Esophagus muscularis mucosa (tissue), 4 donors: ENCODE data around the gene GGT7. TPM values are rescaled to one million over a fixed set of nuclear protein-coding genes. Genes with fewer than 3 reads are reported as not detected.

Source experiments
- DNase-seq: peaks from one replicate; pipeline ENCODE4 v3.0.0-alpha.2; 2017; ENCODE audit errors: extremely low spot score
- H3K27ac ChIP-seq, 4 donors: fragments of 200-600 bp; sonication (generic); replicated peaks in 1 of 4; 1 replicate in 3 of 4; 2 replicates in 1 of 4; pipeline ENCODE4 v1.5.1; 2016 to 2019; ENCODE audit warnings: mild to moderate bottlenecking in 1 of 4
- H3K27me3 ChIP-seq, 4 donors: fragments of 200-600 bp; sonication (generic); one replicate each; pipeline versions ENCODE4 v1.5.1 to v1.6.0; 2016 to 2019
- H3K36me3 ChIP-seq, 4 donors: fragments of 200-600 bp; sonication (generic); one replicate each; pipeline ENCODE4 v1.5.1; 2016 to 2019
- H3K4me1 ChIP-seq, 4 donors: fragments of 200-600 bp; sonication (generic); one replicate each; pipeline ENCODE4 v1.5.1; 2016 to 2019
- H3K4me3 ChIP-seq, 4 donors: fragments of 200-600 bp; sonication (generic); 1 replicate in 2 of 4; 2 replicates in 2 of 4; pipeline ENCODE4 v1.5.1; 2016 to 2019; ENCODE audit warnings: mild to moderate bottlenecking in 4 of 4, moderate library complexity in 1 of 4
- H3K9me3 ChIP-seq, 4 donors: fragments of 200-600 bp; sonication (generic); 1 replicate in 3 of 4; 2 replicates in 1 of 4; pipeline ENCODE4 v1.5.1; 2016 to 2019
- CTCF ChIP-seq, 3 experiments: fragments of 200-600 bp in 2 of 3; fragments of 450-650 bp in 1 of 3; sonication (generic) in 2 of 3; IDR thresholded peaks; one replicate each; pipeline ENCODE4 v1.5.1; 2017 to 2019; ENCODE audit warnings: antibody characterized with exemption in 3 of 3, mild to moderate bottlenecking in 2 of 3, moderate library complexity in 1 of 3
- EP300 ChIP-seq: sonication (generic); formaldehyde crosslinking; IDR thresholded peaks from one replicate; pipeline ENCODE4 v1.6.1; 2017; ENCODE audit warnings: antibody characterized with exemption
- POLR2A ChIP-seq: fragments of 450-650 bp; IDR thresholded peaks from one replicate; pipeline ENCODE4 v1.6.1; 2017; ENCODE audit warnings: antibody characterized with exemption, moderate library complexity, mild to moderate bottlenecking, low read depth
- POLR2AphosphoS5 ChIP-seq, 2 donors: sonication (generic); formaldehyde crosslinking; IDR thresholded peaks; one replicate each; pipeline ENCODE4 v1.6.1; 2017; ENCODE audit warnings: antibody characterized with exemption in 2 of 2
- WGBS: methylation state at CpG from one replicate; pipeline ENCODE4 v1.1.5; 2018; 5-methylcytosine and 5-hydroxymethylcytosine counted together
- intact Hi-C: fragments of 100-400 bp; cut with DNase I; formaldehyde crosslinking; loops from one replicate; pipeline ENCODE4 v1.15.1; 2023
- total RNA-seq, 4 donors: library from RNA; depleted of rRNA; stranded (reverse); fragments of >200 nt; gene quantifications; one replicate each; pipeline versions ENCODE4 v1.1.0 to v1.2.1, GENCODE V29; 2016

Gene GGT7
- total RNA-seq, 4 donors from 2014 or later = 7.6 to 11.9 (median 9.4) TPM

DNA sequence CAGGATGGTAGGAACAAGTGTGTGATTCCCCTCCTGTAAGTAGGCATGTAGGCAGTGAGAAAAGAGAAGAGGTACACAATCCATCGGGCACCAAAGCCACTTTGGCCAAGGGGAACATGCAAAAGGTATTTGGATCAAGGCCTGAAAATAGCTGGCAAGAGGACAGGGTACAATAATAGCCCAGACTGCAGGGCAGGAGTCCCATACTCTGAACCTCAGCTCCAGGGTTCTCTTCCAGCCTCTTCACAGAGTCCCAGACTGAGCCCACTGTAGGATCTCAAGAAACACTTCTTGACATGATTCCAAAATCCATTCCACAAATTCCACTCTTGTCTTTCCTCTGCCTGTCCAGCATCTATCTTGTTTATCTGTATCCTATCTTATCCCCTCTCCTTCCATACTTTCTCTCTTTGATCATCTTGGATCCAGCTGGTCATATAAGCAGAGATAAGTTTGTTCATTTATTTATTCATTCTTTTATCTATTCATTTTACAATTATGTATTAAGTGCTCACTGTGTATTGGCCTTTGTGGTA is 23.5 kb upstream of the GGT7 start:
- Histone ChIP-seq H3K27me3 (no peaks in the 10 kb centered on the region), H3K27ac (no peak overlapping the region), H3K9me3 (no peaks in the 10 kb centered on the region), H3K36me3 (no peaks in the 10 kb centered on the region), H3K4me1 (peaks cover 21 to 36% (median 27%) of the 10 kb centered on the region in 4 donors), H3K4me3 (no peak overlapping the region)
- intact Hi-C loops = no loop called here
- no peak for TF ChIP-seq EP300
- no peak for TF ChIP-seq POLR2A
- TF ChIP-seq CTCF (IDR thresholded peaks at IDR 0.05) = no peak
- no peak for TF ChIP-seq POLR2AphosphoS5 (IDR thresholded peaks at IDR 0.05)
- DNase-seq = no peak
- 50% methylated on average over 1 of the region's 1 CpG for WGBS

- intact Hi-C loops = no loop called here
- no peaks in the 10 kb centered on the region for H3K9me3 ChIP-seq
- H3K4me3 ChIP-seq = no peak overlapping the region
- 74% methylated on average over 3 of the region's 3 CpGs for WGBS
- no peak for TF ChIP-seq EP300
- TF ChIP-seq CTCF (IDR thresholded peaks at IDR 0.05) = no peak
- TF ChIP-seq POLR2A = no peak
- no peak for TF ChIP-seq POLR2AphosphoS5 (IDR thresholded peaks at IDR 0.05)
- peaks cover 21 to 36% (median 29%) of the 10 kb centered on the region in 4 donors for H3K4me1 ChIP-seq
- DNase-seq = no peak
- H3K36me3 ChIP-seq = no peaks in the 10 kb centered on the region
- H3K27me3 ChIP-seq = no peaks in the 10 kb centered on the region
- H3K27ac ChIP-seq = no peak overlapping the region
These were observed 22.8 kb upstream of the GGT7 start for GRCh38 chr20:34895465-34895864.

DNA sequence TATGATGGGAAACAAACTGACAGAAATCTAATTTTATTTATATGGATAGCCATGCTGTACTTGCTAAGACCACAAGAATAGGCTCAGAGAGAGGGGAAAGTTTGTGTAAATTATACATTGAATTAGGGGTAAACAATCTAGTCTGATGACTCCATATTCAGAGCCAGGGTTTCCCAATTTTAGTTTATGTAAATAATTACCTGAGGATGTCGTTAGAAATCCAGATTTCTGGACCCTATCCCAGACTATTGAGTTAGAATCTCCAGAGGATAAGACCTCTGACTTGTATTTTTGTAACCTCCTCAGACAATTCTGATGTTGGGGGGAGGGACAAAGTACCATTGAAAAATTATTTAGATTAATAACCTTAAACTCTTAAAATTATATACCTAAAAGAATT is 22.1 kb upstream of the GGT7 start:
- no peak overlapping the region for H3K4me3 ChIP-seq
- H3K27ac ChIP-seq = no peak overlapping the region
- no peak for DNase-seq
- TF ChIP-seq POLR2A (no peak), EP300 (no peak), POLR2AphosphoS5 (IDR thresholded peaks at IDR 0.05) (no peak), CTCF (IDR thresholded peaks at IDR 0.05) (no peak)
- WGBS = 25% methylated on average over 1 of the region's 1 CpG
- no peaks in the 10 kb centered on the region for H3K27me3 ChIP-seq
- intact Hi-C loops = no loop called here
- no peaks in the 10 kb centered on the region for H3K9me3 ChIP-seq
- H3K4me1 ChIP-seq = peaks cover 21 to 35% (median 29%) of the 10 kb centered on the region in 4 donors
- H3K36me3 ChIP-seq = no peaks in the 10 kb centered on the region

GRCh38 chr20:34892671-34893070 is 20.0 kb upstream of the GGT7 start:
- no peaks in the 10 kb centered on the region for H3K9me3 ChIP-seq
- peaks cover 21 to 36% (median 29%) of the 10 kb centered on the region in 4 donors for H3K4me1 ChIP-seq
- no peak for TF ChIP-seq POLR2A
- TF ChIP-seq POLR2AphosphoS5 (IDR thresholded peaks at IDR 0.05) = no peak
- no peak for TF ChIP-seq EP300
- TF ChIP-seq CTCF (IDR thresholded peaks at IDR 0.05) = no peak
- no peak for DNase-seq
- no peaks in the 10 kb centered on the region for H3K27me3 ChIP-seq
- no peak overlapping the region for H3K4me3 ChIP-seq
- H3K27ac ChIP-seq = no peak overlapping the region
- intact Hi-C loops = no loop called here
- H3K36me3 ChIP-seq = no peaks in the 10 kb centered on the region
- 89% methylated on average over 2 of the region's 2 CpGs for WGBS
